Mesendoderm (in vitro differentiated cells): ENCODE data around the gene SYK.

Source experiments
- DNase-seq: peaks from one replicate; pipeline ENCODE4 v3.0.0; 2013
- H2AK5ac ChIP-seq: 2 replicates; pipeline ENCODE4 v1.6.1; 2013; ENCODE audit warnings: low read length, inconsistent platforms
- H2BK120ac ChIP-seq: 2 replicates; pipeline ENCODE4 v1.6.1; 2013; ENCODE audit warnings: low read depth, mild to moderate bottlenecking, low read length, moderate library complexity, mixed read lengths
- H2BK15ac ChIP-seq: replicated peaks from 2 replicates; pipeline ENCODE4 v1.6.1; 2013; ENCODE audit warnings: low read depth, mild to moderate bottlenecking, moderate library complexity
- H2BK5ac ChIP-seq: 2 replicates; pipeline ENCODE4 v1.6.1; 2013; ENCODE audit warnings: low read length, inconsistent platforms
- H3K18ac ChIP-seq: 2 replicates; pipeline ENCODE4 v1.6.1; 2013; ENCODE audit warnings: mild to moderate bottlenecking, low read length, mixed read lengths
- H3K23ac ChIP-seq: one replicate; pipeline ENCODE4 v1.6.1; 2013; ENCODE audit warnings: low read length
- H3K27ac ChIP-seq: 2 replicates; pipeline ENCODE4 v1.5.1; 2013; ENCODE audit warnings: low read depth, mild to moderate bottlenecking, inconsistent platforms, low read length, moderate library complexity
- H3K27me3 ChIP-seq: 2 replicates; pipeline ENCODE4 v1.6.1; 2013; ENCODE audit warnings: low read length, control low read depth, mild to moderate bottlenecking, inconsistent platforms; ENCODE audit not compliant: insufficient read depth, poor library complexity
- H3K36me3 ChIP-seq: 2 replicates; pipeline ENCODE4 v1.6.1; 2013; ENCODE audit warnings: low read length, inconsistent platforms; ENCODE audit not compliant: control insufficient read depth, insufficient read depth
- H3K4ac ChIP-seq: one replicate; pipeline ENCODE4 v1.6.1; 2013; ENCODE audit warnings: low read depth, mild to moderate bottlenecking, low read length, moderate library complexity
- H3K4me1 ChIP-seq: 2 replicates; pipeline ENCODE4 v1.6.1; 2013; ENCODE audit warnings: low read depth, low read length, inconsistent platforms; ENCODE audit not compliant: control insufficient read depth
- H3K4me2 ChIP-seq: 2 replicates; pipeline ENCODE4 v1.6.1; 2013; ENCODE audit warnings: low read length
- H3K4me3 ChIP-seq: 2 replicates; pipeline ENCODE4 v1.5.1; 2013; ENCODE audit warnings: mild to moderate bottlenecking, low read length
- H3K56ac ChIP-seq: one replicate; pipeline ENCODE4 v1.6.1; 2013; ENCODE audit warnings: low read length
- H3K79me1 ChIP-seq: 2 replicates; pipeline ENCODE4 v1.6.1; 2013; ENCODE audit warnings: low read length, inconsistent platforms
- H3K79me2 ChIP-seq: 2 replicates; pipeline ENCODE4 v1.6.1; 2013; ENCODE audit warnings: mild to moderate bottlenecking, low read length; ENCODE audit not compliant: control insufficient read depth, insufficient read depth
- H3K9ac ChIP-seq: 2 replicates; pipeline ENCODE4 v1.6.1; 2013; ENCODE audit warnings: low read length, inconsistent platforms
- H4K5ac ChIP-seq: one replicate; pipeline ENCODE4 v1.6.1; 2013; ENCODE audit warnings: low read length
- H4K8ac ChIP-seq: one replicate; pipeline ENCODE4 v1.6.1; 2013; ENCODE audit warnings: low read depth, mild to moderate bottlenecking, control low read depth, low read length, moderate library complexity
- WGBS: extraction: QIAGEN DNeasy Blood & Tissue Kit; methylation state at CpG from one replicate; pipeline ENCODE4 v1.1.7; 2013; ENCODE audit warnings: low lambda C conversion rate, missing lambda C conversion rate; ENCODE audit not compliant: insufficient coverage; ENCODE audit errors: extremely low coverage; 5-methylcytosine and 5-hydroxymethylcytosine counted together

SYK gene

DNA sequence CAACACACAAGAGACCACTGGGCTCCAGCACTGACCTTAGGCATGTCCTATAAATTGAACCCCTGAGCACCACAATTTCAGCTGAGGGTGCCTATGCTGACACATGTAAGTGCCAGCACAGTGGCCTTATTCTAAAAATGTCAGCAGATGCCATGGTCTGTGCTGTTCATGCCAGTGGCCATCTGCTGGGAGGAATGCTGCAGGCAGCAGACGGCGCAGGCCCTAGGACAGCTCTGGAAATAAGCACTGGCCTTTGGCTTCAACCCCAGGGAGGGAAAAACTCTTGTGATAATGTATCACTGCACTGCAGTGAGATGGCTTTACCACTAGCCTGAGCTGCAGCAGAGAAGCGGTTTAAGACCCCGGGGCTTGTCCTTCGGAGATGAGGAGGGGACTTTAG is 98.5 kb downstream of the SYK start:
- Histone ChIP-seq H3K4ac (no peak overlapping the region), H3K56ac (no peak overlapping the region), H4K8ac (no peak overlapping the region), H4K5ac (no peak overlapping the region), H3K4me2 (no peak overlapping the region), H2AK5ac (no peak overlapping the region), H3K36me3 (no peaks in the 10 kb centered on the region), H2BK15ac (no peak overlapping the region), H3K27ac (no peak overlapping the region), H3K27me3 (no peaks in the 10 kb centered on the region), H2BK5ac (no peak overlapping the region), H2BK120ac (no peak overlapping the region), H3K23ac (no peak overlapping the region), H3K9ac (no peak overlapping the region), H3K4me1 (no peaks in the 10 kb centered on the region), H3K79me2 (no peaks in the 10 kb centered on the region), H3K79me1 (no peaks in the 10 kb centered on the region), H3K18ac (no peak overlapping the region), H3K4me3 (no peak overlapping the region)
- no CpG with 5 or more reads among the region's 5 CpGs for WGBS
- peak; percentile 57 for DNase-seq

DNA sequence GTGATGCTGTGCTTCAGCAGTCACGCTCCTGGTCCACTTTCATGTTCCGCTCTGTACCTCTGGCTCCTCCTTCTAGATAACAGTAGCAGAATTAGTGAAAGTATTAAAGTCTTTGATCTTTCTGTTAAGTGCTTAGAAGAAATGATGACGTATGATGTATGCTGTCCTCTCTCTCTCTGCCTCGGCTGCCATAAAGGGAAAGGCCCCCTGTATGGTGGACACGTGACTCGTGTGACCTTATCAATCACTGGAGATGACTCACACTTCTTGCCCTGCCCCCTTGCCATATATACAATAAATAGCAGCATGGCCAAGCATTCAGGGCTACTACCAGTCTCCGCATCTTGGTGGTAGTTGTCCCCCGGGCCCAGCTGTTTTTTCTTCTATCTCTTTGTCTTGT is 100.3 kb downstream of the SYK start:
- Histone ChIP-seq H2BK5ac (no peak overlapping the region), H2BK15ac (no peak overlapping the region), H2BK120ac (no peak overlapping the region), H4K5ac (no peak overlapping the region), H3K27me3 (no peaks in the 10 kb centered on the region), H3K4ac (no peak overlapping the region), H2AK5ac (no peak overlapping the region), H3K4me3 (no peak overlapping the region), H4K8ac (no peak overlapping the region), H3K79me1 (no peaks in the 10 kb centered on the region), H3K27ac (no peak overlapping the region), H3K23ac (no peak overlapping the region), H3K36me3 (no peaks in the 10 kb centered on the region), H3K79me2 (no peaks in the 10 kb centered on the region), H3K4me2 (no peak overlapping the region), H3K18ac (no peak overlapping the region), H3K9ac (no peak overlapping the region), H3K4me1 (no peaks in the 10 kb centered on the region), H3K56ac (no peak overlapping the region)
- no CpG with 5 or more reads among the region's 8 CpGs for WGBS
- DNase-seq, result no peak

DNA sequence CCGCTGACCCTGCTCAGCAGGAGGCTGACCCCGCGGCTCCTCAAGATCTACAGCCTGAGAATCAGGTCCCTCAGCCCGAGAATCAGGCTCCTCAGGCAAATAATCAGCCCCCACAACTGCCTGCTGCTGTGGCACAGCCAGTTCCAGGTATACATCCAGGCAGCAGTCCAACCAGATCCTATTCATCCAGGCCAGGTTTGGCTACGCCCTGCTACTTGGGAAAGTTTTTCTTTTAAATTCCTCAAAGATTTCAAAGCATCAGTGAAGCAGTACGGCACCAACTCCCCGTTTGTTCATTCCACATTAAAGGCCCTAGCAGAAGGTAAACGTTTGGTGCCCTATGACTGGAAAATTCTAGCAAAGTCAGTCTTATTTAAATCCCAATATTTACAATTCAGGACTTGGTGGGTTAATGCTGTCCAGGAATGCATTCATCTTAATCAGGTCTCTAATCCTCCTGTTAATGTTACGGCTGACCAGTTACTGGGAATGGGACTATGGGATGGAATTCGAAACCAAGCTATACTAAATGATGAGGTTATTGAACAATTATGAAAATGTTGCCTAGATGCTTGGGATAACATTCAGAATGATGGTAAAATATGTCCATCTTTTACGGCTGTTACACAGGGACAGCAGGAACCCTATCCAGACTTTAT is 102.3 kb downstream of the SYK start:
- no CpG with 5 or more reads among the region's 11 CpGs for WGBS
- no peak overlapping the region for H3K4me2 ChIP-seq
- DNase-seq, result no peak

DNA sequence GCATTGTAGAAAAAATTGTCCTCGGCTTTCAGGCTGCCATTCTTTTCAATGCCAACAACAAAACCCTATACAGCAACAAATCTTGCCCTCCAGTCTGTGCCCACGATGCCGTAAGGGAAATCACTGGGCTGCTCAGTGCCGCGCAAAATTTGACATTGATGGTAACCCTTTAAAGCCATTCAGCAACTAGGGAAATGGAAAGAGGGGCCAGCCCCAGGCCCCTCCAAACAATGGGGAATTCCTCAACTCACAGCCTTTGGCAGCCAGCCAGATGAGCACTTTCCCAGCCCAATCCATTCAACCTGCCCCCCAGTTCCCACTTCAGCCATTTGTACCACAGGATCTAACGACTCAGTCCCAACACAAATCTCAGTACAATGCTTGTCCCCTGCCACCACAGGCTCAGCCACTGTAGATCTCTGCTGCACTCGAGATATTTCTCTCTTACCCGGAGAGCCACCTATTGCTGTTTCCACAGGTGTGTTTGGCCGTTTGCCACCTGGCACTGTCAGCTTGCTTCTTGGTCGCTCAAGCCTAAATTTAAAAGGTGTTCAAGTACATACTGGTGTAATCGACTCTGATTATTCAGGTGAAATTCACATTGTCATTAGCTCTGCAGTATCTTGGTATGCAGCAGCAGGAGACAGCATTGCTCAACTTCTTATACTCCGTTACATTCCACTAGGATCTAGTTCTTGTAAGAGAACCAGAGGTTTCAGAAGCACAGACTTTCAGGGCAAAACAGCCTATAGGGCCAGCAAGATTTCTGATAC is 103.3 kb downstream of the SYK start:
- H3K4ac ChIP-seq, result no peak overlapping the region
- peak; percentile 28 for DNase-seq
- no peaks in the 10 kb centered on the region for H3K79me2 ChIP-seq
- H3K27ac ChIP-seq, result no peak overlapping the region
- no peak overlapping the region for H2BK15ac ChIP-seq
- H3K36me3 ChIP-seq, result no peaks in the 10 kb centered on the region
- no peak overlapping the region for H2AK5ac ChIP-seq
- no peak overlapping the region for H2BK120ac ChIP-seq
- no peaks in the 10 kb centered on the region for H3K79me1 ChIP-seq
- H3K4me1 ChIP-seq, result no peaks in the 10 kb centered on the region
- no peak overlapping the region for H2BK5ac ChIP-seq
- no peak overlapping the region for H3K4me2 ChIP-seq
- no peak overlapping the region for H3K9ac ChIP-seq
- H3K18ac ChIP-seq, result no peak overlapping the region
- WGBS, result no CpG with 5 or more reads among the region's 12 CpGs
- no peak overlapping the region for H4K8ac ChIP-seq
- no peak overlapping the region for H3K4me3 ChIP-seq
- H4K5ac ChIP-seq, result no peak overlapping the region
- H3K23ac ChIP-seq, result no peak overlapping the region
- H3K27me3 ChIP-seq, result no peaks in the 10 kb centered on the region
- H3K56ac ChIP-seq, result no peak overlapping the region

More for the DNA sequence above, 102.3 kb downstream of the SYK start:
- no peak overlapping the region for H3K27ac ChIP-seq
- H3K18ac ChIP-seq, result no peak overlapping the region
- H3K27me3 ChIP-seq, result no peaks in the 10 kb centered on the region
- H3K79me2 ChIP-seq, result no peaks in the 10 kb centered on the region
- H4K8ac ChIP-seq, result no peak overlapping the region
- no peak overlapping the region for H3K23ac ChIP-seq
- no peaks in the 10 kb centered on the region for H3K79me1 ChIP-seq
- H2AK5ac ChIP-seq, result no peak overlapping the region
- no peak overlapping the region for H2BK15ac ChIP-seq
- H3K36me3 ChIP-seq, result no peaks in the 10 kb centered on the region
- no peak overlapping the region for H2BK120ac ChIP-seq
- H2BK5ac ChIP-seq, result no peak overlapping the region
- no peak overlapping the region for H3K9ac ChIP-seq
- no peak overlapping the region for H3K56ac ChIP-seq
- H3K4ac ChIP-seq, result no peak overlapping the region
- no peak overlapping the region for H4K5ac ChIP-seq
- no peak overlapping the region for H3K4me3 ChIP-seq
- H3K4me1 ChIP-seq, result no peaks in the 10 kb centered on the region

DNA sequence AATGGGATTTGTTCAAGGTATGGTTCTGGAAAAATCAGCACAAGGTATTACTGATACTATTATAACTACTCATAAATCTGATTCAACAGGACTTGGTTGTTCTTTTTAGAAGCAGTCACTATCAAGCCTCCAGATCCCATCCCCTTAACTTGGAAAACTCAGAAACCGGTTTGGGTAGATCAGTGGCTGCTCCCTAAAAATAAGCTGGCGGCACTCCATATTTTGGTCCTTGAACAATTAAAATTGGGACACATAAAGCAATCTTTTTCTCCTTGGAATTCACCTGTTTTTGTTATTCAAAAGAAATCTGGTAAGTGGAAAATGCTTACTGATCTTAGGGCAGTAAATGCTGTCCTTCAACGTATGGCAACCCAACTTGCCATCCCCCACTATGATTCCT is 104.2 kb downstream of the SYK start:
- no peak for DNase-seq
- no peaks in the 10 kb centered on the region for H3K79me2 ChIP-seq
- no peaks in the 10 kb centered on the region for H3K79me1 ChIP-seq
- no peak overlapping the region for H2AK5ac ChIP-seq
- no peak overlapping the region for H4K5ac ChIP-seq
- no peak overlapping the region for H3K56ac ChIP-seq
- no peak overlapping the region for H3K4me2 ChIP-seq
- no peaks in the 10 kb centered on the region for H3K27me3 ChIP-seq
- no peak overlapping the region for H3K4me3 ChIP-seq
- H3K36me3 ChIP-seq, result no peaks in the 10 kb centered on the region
- H3K9ac ChIP-seq, result no peak overlapping the region
- no peak overlapping the region for H3K27ac ChIP-seq
- no peaks in the 10 kb centered on the region for H3K4me1 ChIP-seq
- no peak overlapping the region for H2BK120ac ChIP-seq
- no peak overlapping the region for H4K8ac ChIP-seq
- H3K23ac ChIP-seq, result no peak overlapping the region
- no peak overlapping the region for H2BK15ac ChIP-seq
- no peak overlapping the region for H3K18ac ChIP-seq
- H2BK5ac ChIP-seq, result no peak overlapping the region
- H3K4ac ChIP-seq, result no peak overlapping the region
- WGBS, result no CpG with 5 or more reads among the region's 3 CpGs
